ENCODE data around the gene CHST9. TPM values are rescaled to one million over a fixed set of nuclear protein-coding genes. Genes with fewer than 3 reads are reported as not detected.

CHST9 gene
- total RNA-seq, 3 donors from 2014 or later, result 0.05 to 0.82 (median 0.06) TPM

- Histone ChIP-seq H3K36me3 (ENCODE audit: low read depth) (no peaks in the 10 kb centered on the region), H3K9me3 (no peaks in the 10 kb centered on the region), H3K4me1 (ENCODE audit: low read depth) (no peaks in the 10 kb centered on the region), H3K4me3 (no peak overlapping the region)
- no peak for TF ChIP-seq CTCF (IDR thresholded peaks at IDR 0.05)
- ATAC-seq (no peak), DNase-seq (no peak)
- intact Hi-C loops (cut with DNase I, micrococcal nuclease), result no loop called here
These were observed 290.7 kb downstream of the CHST9 start for GRCh38 chr18:26894426-26894825.

DNA sequence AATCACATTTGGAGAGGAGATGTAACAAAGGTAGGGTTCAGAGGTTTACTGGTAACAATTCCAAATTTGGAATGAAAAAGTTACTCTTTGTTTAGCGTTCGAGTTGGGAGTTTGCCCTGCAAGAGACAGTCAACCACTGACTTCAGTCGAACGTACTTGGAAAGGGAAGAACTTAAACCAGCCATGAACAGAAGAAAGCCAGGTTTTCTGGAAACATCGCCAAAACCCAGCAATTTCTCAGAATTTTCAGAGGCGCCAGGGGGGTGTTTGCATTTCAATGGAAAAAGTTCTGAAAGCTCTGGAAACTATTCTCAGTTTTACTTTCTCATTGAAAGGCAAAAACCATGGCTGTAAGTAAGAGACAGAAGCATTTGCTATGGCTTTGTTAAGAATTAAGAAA lies 291.1 kb downstream of the CHST9 start:
- H3K36me3 ChIP-seq (ENCODE audit: low read depth), result no peaks in the 10 kb centered on the region
- intact Hi-C loops (cut with DNase I, micrococcal nuclease), result no loop called here
- no peak for TF ChIP-seq CTCF (IDR thresholded peaks at IDR 0.05)
- no peaks in the 10 kb centered on the region for H3K9me3 ChIP-seq
- H3K4me1 ChIP-seq (ENCODE audit: low read depth), result no peaks in the 10 kb centered on the region
- no peak for ATAC-seq
- H3K4me3 ChIP-seq, result no peak overlapping the region
- no peak for DNase-seq

GRCh38 chr18:26888259-26888658 lies 296.8 kb downstream of the CHST9 start:
- no peak for ATAC-seq
- no peaks in the 10 kb centered on the region for H3K9me3 ChIP-seq
- no peaks in the 10 kb centered on the region for H3K36me3 ChIP-seq (ENCODE audit: low read depth)
- TF ChIP-seq CTCF (IDR thresholded peaks at IDR 0.05), result no peak
- no peak for DNase-seq
- no peak overlapping the region for H3K4me3 ChIP-seq
- no peaks in the 10 kb centered on the region for H3K4me1 ChIP-seq (ENCODE audit: low read depth)
- intact Hi-C loops (cut with DNase I, micrococcal nuclease), result no loop called here

DNA sequence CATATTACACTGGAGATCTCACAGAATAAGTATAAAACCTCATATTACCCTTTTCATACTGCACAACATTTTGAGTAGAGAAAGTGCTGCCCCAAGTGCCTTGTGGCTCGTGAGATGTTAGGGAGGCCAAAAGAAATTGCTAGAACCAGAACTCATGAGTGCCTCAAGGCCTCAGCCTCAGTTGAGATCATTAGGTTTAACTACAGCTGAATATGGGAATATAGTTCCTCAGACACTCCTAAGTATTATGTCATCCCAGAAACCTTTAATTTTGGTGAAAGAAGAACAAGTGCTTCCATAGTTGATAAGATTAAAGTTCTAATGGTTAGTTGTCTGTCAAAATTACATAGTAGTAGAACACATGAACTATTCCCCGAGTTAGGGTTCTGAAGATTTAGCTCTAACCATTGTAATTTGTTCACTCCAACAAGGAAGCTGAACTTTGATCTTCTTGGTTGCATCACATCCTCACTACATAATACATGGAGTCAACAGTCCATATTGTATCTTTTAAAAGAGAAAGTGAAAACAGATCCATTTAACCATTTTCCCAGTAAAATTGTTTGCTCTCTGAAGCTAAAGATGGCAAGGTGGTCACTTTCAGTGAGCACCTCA lies 310.0 kb downstream of the CHST9 start:
- TF ChIP-seq CTCF (IDR thresholded peaks at IDR 0.05), result no peak
- Histone ChIP-seq H3K4me3 (no peak overlapping the region), H3K4me1 (ENCODE audit: low read depth) (no peaks in the 10 kb centered on the region), H3K36me3 (ENCODE audit: low read depth) (no peaks in the 10 kb centered on the region), H3K9me3 (no peaks in the 10 kb centered on the region)
- ATAC-seq (peak; percentile 95), DNase-seq (peak in 1 of 3 donors; percentile 40)
- intact Hi-C loops (cut with DNase I, micrococcal nuclease), result no loop called here

- Histone ChIP-seq H3K36me3 (ENCODE audit: low read depth) (no peaks in the 10 kb centered on the region), H3K4me1 (ENCODE audit: low read depth) (peaks cover 6% of the 10 kb centered on the region), H3K4me3 (no peak overlapping the region), H3K9me3 (no peaks in the 10 kb centered on the region)
- DNase-seq (no peak), ATAC-seq (peak; percentile 51)
- intact Hi-C loops (cut with DNase I, micrococcal nuclease), result no loop called here
- no peak for TF ChIP-seq CTCF (IDR thresholded peaks at IDR 0.05)
These were observed 310.8 kb downstream of the CHST9 start for GRCh38 chr18:26874283-26874682.

- DNase-seq, result no peak
- Histone ChIP-seq H3K36me3 (ENCODE audit: low read depth) (no peaks in the 10 kb centered on the region), H3K4me1 (ENCODE audit: low read depth) (peaks cover 7% of the 10 kb centered on the region), H3K4me3 (no peak overlapping the region), H3K9me3 (no peaks in the 10 kb centered on the region)
- intact Hi-C loops (cut with DNase I, micrococcal nuclease), result no loop called here
- ATAC-seq, result no peak
- TF ChIP-seq CTCF (IDR thresholded peaks at IDR 0.05), result no peak
These were observed 315.5 kb downstream of the CHST9 start for GRCh38 chr18:26869640-26870039.

Data from mucosa of descending colon (tissue), 3 donors.